Keratinocyte (primary cell): Measurements from ENCODE around the gene RIC1. TPM values are rescaled to one million over a fixed set of nuclear protein-coding genes. Genes with fewer than 3 reads are reported as not detected.
"Not testable (repeated sequence)": the region's sequence is repeated elsewhere in the genome, so short reads cannot be mapped to it uniquely, and the experiment has no call there.

Source experiments
- DNase-seq: peaks from one replicate; pipeline ENCODE4 v3.0.0-alpha.2; 2011; ENCODE audit warnings: low read depth, missing footprints, low spot score
- FAIRE-seq: peaks from 2 replicates; lab custom pipeline; 2011; peaks lifted over from hg19 to GRCh38; lab: Jason Lieb, UNC
- H2AFZ ChIP-seq: 2 replicates; pipeline ENCODE4 v1.6.0; 2012; ENCODE audit warnings: low read length, control low read depth, inconsistent platforms; ENCODE audit not compliant: control insufficient read depth
- H3K27ac ChIP-seq: 2 replicates; pipeline ENCODE4 v1.5.1; 2011; ENCODE audit warnings: low read length; ENCODE audit not compliant: control insufficient read depth, insufficient read depth
- H3K27me3 ChIP-seq: 3 replicates; pipeline ENCODE4 v1.6.0; 2011; ENCODE audit warnings: low read length; ENCODE audit not compliant: control insufficient read depth, insufficient read depth; ENCODE audit errors: extremely low read depth
- H3K36me3 ChIP-seq, 2 experiments: 2 replicates in 1 of 2; 3 replicates in 1 of 2; pipeline ENCODE4 v1.5.1; 2011; ENCODE audit warnings: low read length in 2 of 2, mild to moderate bottlenecking in 1 of 2; ENCODE audit not compliant: control insufficient read depth in 2 of 2, insufficient read depth in 2 of 2; ENCODE audit errors: extremely low read depth in 1 of 2
- H3K4me1 ChIP-seq: 3 replicates; pipeline ENCODE4 v1.5.1; 2011; ENCODE audit warnings: low read length; ENCODE audit not compliant: control insufficient read depth, insufficient read depth; ENCODE audit errors: extremely low read depth
- H3K4me2 ChIP-seq: 3 replicates; pipeline ENCODE4 v1.6.0; 2011; ENCODE audit warnings: low read depth, low read length; ENCODE audit not compliant: control insufficient read depth, insufficient read depth; ENCODE audit errors: extremely low read depth
- H3K4me3 ChIP-seq, 3 experiments: fragments of 200-600 bp in 1 of 3; sonication (generic) in 1 of 3; 2 replicates in 2 of 3; 3 replicates in 1 of 3; pipeline ENCODE4 v1.5.1; 2011 to 2016; ENCODE audit warnings: low read length in 3 of 3, mild to moderate bottlenecking in 3 of 3, control low read depth in 2 of 3, inconsistent platforms in 1 of 3, low read depth in 1 of 3, mixed read lengths in 1 of 3, mixed run types in 1 of 3, moderate library complexity in 1 of 3; ENCODE audit not compliant: control insufficient read depth in 2 of 3, insufficient read depth in 2 of 3; ENCODE audit errors: extremely low read depth in 1 of 3
- H3K79me2 ChIP-seq: 2 replicates; pipeline ENCODE4 v1.6.0; 2012; ENCODE audit warnings: low read length; ENCODE audit not compliant: control insufficient read depth, insufficient read depth
- H3K9ac ChIP-seq: 3 replicates; pipeline ENCODE4 v1.6.0; 2011; ENCODE audit warnings: low read length; ENCODE audit not compliant: control insufficient read depth, insufficient read depth; ENCODE audit errors: extremely low read depth
- H3K9me1 ChIP-seq: 3 replicates; pipeline ENCODE4 v1.6.0; 2011; ENCODE audit warnings: low read length; ENCODE audit not compliant: control insufficient read depth, insufficient read depth; ENCODE audit errors: extremely low read depth
- H3K9me3 ChIP-seq: 2 replicates; pipeline ENCODE4 v1.5.1; 2012; ENCODE audit warnings: low read depth, low read length; ENCODE audit not compliant: control insufficient read depth
- H4K20me1 ChIP-seq: 3 replicates; pipeline ENCODE4 v1.6.0; 2011; ENCODE audit warnings: low read length; ENCODE audit not compliant: control insufficient read depth, insufficient read depth; ENCODE audit errors: extremely low read depth
- EZH2 ChIP-seq: IDR thresholded peaks from one replicate; pipeline ENCODE4 v1.6.1; 2012; ENCODE audit warnings: inconsistent platforms, mild to moderate bottlenecking, low read length, moderate library complexity
- dilution Hi-C: fragments of 300-500 bp; cut with MboI; formaldehyde crosslinking; loops from one replicate; pipeline ENCODE4 v1.7.0; 2020; ENCODE audit warnings: low sequenced_read_pairs; ENCODE audit not compliant: extremely low pct_ligation_motif_present
- polyA plus RNA-seq, 5 experiments: library from polyadenylated mRNA; depleted of rRNA in 3 of 5; stranded (reverse) in 3 of 5; stranded (forward) in 1 of 5; unstranded in 1 of 5; fragments of >200 nt; gene quantifications; 1 replicate in 1 of 5; 2 replicates in 3 of 5; 3 replicates in 1 of 5; pipeline versions ENCODE4 v1.2.1 to v1.2.3, GENCODE V29; 2011 to 2012; ENCODE audit warnings: missing spikeins in 2 of 5, low read depth in 1 of 5, low replicate concordance in 1 of 5
- TF ChIP-seq, protein P1 (sequence below), 3 experiments: IDR thresholded peaks in 1 of 3; conservative IDR thresholded peaks in 1 of 3; optimal IDR thresholded peaks in 1 of 3; 2 replicates in 2 of 3; 3 replicates in 1 of 3; pipeline versions ENCODE3 to v1.5.1; 2011; ENCODE audit warnings: low read length in 3 of 3, mild to moderate bottlenecking in 3 of 3, moderate library complexity in 2 of 3, control low read depth in 1 of 3, inconsistent platforms in 1 of 3; ENCODE audit not compliant: insufficient read depth in 2 of 3; ENCODE audit errors: extremely low read depth in 1 of 3

Gene RIC1
- polyA plus RNA-seq, 1 donor (not counting 4 experiments of a cell fraction or from before 2014, with no cell fraction given) = 20.5 TPM

DNA sequence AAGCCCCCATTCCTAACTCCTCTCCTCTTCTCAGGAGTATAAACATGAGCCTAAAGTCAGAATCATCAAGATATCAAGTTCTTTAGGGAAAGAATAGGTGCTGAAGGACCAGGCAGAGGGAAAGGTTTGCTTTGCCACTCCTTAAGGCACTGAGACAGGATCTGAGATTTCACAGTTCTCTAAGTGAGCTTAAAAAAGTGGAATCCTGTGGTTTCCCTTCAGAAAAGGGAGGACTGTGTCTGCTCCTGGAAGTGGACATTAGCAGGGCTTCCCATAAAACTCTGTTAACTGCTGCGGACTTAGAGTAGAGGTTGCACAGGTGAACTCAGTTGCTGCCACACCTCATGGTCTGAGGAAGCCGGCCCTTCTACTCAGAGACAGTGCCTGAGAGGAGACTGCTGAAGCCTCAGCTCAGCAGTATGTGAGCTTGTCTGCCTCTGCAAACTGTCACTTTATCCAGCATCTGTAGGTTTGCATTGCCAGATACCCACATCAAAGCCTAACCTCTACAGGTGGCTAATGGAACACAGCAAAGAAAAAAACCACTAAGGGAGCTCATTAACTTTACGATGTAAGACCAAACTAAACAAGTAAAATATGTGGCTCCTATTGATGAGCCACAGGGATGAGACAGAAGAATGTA lies 42.9 kb downstream of the RIC1 start:
- Histone ChIP-seq H3K9me3 (no peaks in the 10 kb centered on the region), H3K27ac (no peak overlapping the region), H3K4me2 (no peak overlapping the region), H3K79me2 (peaks cover 66% of the 10 kb centered on the region), H3K4me3 (no peak overlapping the region), H3K27me3 (no peaks in the 10 kb centered on the region), H3K9ac (no peak overlapping the region), H3K36me3 (no peaks in the 10 kb centered on the region), H3K4me1 (peaks cover 2% of the 10 kb centered on the region), H3K9me1 (no peaks in the 10 kb centered on the region), H2AFZ (no peak overlapping the region), H4K20me1 (peaks cover 3% of the 10 kb centered on the region)
- FAIRE-seq (no peak), DNase-seq (no peak)
- no peak for TF ChIP-seq EZH2
- TF ChIP-seq, protein P1, sequence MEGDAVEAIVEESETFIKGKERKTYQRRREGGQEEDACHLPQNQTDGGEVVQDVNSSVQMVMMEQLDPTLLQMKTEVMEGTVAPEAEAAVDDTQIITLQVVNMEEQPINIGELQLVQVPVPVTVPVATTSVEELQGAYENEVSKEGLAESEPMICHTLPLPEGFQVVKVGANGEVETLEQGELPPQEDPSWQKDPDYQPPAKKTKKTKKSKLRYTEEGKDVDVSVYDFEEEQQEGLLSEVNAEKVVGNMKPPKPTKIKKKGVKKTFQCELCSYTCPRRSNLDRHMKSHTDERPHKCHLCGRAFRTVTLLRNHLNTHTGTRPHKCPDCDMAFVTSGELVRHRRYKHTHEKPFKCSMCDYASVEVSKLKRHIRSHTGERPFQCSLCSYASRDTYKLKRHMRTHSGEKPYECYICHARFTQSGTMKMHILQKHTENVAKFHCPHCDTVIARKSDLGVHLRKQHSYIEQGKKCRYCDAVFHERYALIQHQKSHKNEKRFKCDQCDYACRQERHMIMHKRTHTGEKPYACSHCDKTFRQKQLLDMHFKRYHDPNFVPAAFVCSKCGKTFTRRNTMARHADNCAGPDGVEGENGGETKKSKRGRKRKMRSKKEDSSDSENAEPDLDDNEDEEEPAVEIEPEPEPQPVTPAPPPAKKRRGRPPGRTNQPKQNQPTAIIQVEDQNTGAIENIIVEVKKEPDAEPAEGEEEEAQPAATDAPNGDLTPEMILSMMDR (optimal IDR thresholded peaks at IDR 0.05 in 1 of 3, IDR thresholded peaks at IDR 0.05 in 1 of 3, conservative IDR thresholded peaks at IDR 0.05 in 1 of 3; ENCODE audit: extremely low read depth in 1 of 3, insufficient read depth in 2 of 3, low read length in 3 of 3) = no peak
- dilution Hi-C loops = no loop called here

DNA sequence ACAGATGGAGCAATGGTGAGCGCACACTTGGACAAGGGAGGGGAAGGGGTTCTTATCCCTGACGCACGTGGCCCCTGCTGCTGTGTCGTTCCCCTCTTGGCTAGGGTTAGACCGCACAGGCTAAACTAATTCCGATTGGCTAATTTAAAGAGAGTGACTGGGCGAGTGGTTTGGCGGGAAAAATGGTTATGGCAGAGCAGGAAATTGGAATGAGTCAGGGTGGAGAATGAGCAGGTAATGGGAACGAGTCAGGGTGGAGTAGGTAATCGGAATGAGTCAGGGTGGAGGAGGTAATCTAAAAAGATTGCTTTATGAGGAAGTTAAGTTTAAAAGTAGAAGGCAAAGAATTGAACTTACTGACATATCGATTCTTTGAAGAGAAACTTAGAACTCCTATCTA lies 46.1 kb downstream of the RIC1 start:
- H3K27ac ChIP-seq, H2AFZ ChIP-seq, H3K4me3 ChIP-seq, H3K4me1 ChIP-seq, H3K27me3 ChIP-seq, DNase-seq, H3K9me3 ChIP-seq, H3K36me3 ChIP-seq, H3K9ac ChIP-seq, FAIRE-seq, dilution Hi-C loops, H4K20me1 ChIP-seq, H3K4me2 ChIP-seq, H3K9me1 ChIP-seq: not testable (repeated sequence)
- H3K79me2 ChIP-seq = peaks cover 43% of the 10 kb centered on the region

DNA sequence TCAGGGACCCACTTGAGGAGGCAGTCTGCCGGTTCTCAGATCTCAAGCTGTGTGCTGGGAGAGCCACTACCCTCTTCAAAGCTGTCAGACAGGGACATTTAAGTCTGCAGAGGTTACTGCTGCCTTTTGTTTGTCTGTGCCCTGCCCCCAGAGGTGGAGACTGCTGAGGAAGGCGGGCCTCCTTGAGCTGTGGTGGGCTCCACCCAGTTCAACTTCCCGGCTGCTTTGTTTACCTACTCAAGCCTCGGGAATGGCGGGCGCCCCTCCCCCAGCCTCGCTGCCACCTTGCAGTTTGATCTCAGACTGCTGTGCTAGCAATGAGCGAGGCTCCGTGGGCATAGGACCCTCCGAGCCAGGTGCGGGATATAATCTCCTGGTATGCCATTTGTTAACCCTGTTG lies 54.7 kb downstream of the RIC1 start:
- H3K4me2 ChIP-seq, H3K9ac ChIP-seq: not testable (repeated sequence)
- peaks cover 21% of the 10 kb centered on the region for H3K79me2 ChIP-seq

More for the DNA sequence above, 54.7 kb downstream of the RIC1 start:
- H2AFZ ChIP-seq, H3K27me3 ChIP-seq, H3K4me3 ChIP-seq, dilution Hi-C loops, H3K27ac ChIP-seq, H3K9me3 ChIP-seq, H3K36me3 ChIP-seq, H4K20me1 ChIP-seq, DNase-seq, H3K9me1 ChIP-seq, FAIRE-seq, H3K4me1 ChIP-seq: not testable (repeated sequence)
